DND-41 (cell line): Measurements from ENCODE around the gene TUBB.

Source experiments
- ATAC-seq: fragments of 200-7000 bp; cut with Tn5 transposase; 3 replicates; pipeline ENCODE4 v1.9.1; 2021; ENCODE audit warnings: low read depth; ENCODE audit not compliant: insufficient read depth
- DNase-seq: peaks from one replicate; pipeline ENCODE4 v3.0.0-alpha.2; 2020
- H2AFZ ChIP-seq: 2 replicates; pipeline ENCODE4 v1.6.0; 2012; ENCODE audit warnings: low read depth, low read length
- H3K27ac ChIP-seq: 2 replicates; pipeline ENCODE4 v1.5.1; 2012; ENCODE audit warnings: low read length, inconsistent platforms
- H3K27me3 ChIP-seq: fragments of 200-600 bp; sonication (generic); 2 replicates; pipeline ENCODE4 v1.6.0; 2012; ENCODE audit warnings: low read length, mild to moderate bottlenecking, inconsistent platforms; ENCODE audit not compliant: insufficient read depth, poor library complexity
- H3K36me3 ChIP-seq: 2 replicates; pipeline ENCODE4 v1.5.1; 2012; ENCODE audit warnings: low read length, inconsistent platforms; ENCODE audit not compliant: insufficient read depth
- H3K4me1 ChIP-seq: 2 replicates; pipeline ENCODE4 v1.5.1; 2012; ENCODE audit warnings: mild to moderate bottlenecking, low read length; ENCODE audit not compliant: insufficient read depth
- H3K4me2 ChIP-seq: 2 replicates; pipeline ENCODE4 v1.6.0; 2012; ENCODE audit warnings: mild to moderate bottlenecking, moderate library complexity, low read length, inconsistent platforms; ENCODE audit not compliant: insufficient read depth
- H3K4me3 ChIP-seq, 2 experiments: fragments of 200-600 bp in 1 of 2; shearing (Covaris generic) in 1 of 2; 2 replicates each; pipeline ENCODE4 v1.5.1; 2012 to 2016; ENCODE audit warnings: inconsistent platforms in 2 of 2, low read length in 2 of 2, mild to moderate bottlenecking in 2 of 2, low read depth in 1 of 2, moderate library complexity in 1 of 2
- H3K79me2 ChIP-seq: 2 replicates; pipeline ENCODE4 v1.6.0; 2012; ENCODE audit warnings: low read length, inconsistent platforms; ENCODE audit not compliant: insufficient read depth
- H3K9ac ChIP-seq: 2 replicates; pipeline ENCODE4 v1.6.0; 2012; ENCODE audit warnings: low read depth, mild to moderate bottlenecking, inconsistent platforms, low read length, moderate library complexity
- H3K9me3 ChIP-seq: 2 replicates; pipeline ENCODE4 v1.5.1; 2012; ENCODE audit warnings: low read length, moderate library complexity, mild to moderate bottlenecking, inconsistent platforms; ENCODE audit not compliant: insufficient read depth, severe bottlenecking
- H4K20me1 ChIP-seq: 2 replicates; pipeline ENCODE4 v1.6.0; 2012; ENCODE audit warnings: low read length; ENCODE audit not compliant: insufficient read depth
- EZH2 ChIP-seq: IDR thresholded peaks from 3 replicates; pipeline ENCODE4 v1.6.1; 2012; ENCODE audit warnings: borderline replicate concordance, low read depth, mild to moderate bottlenecking, moderate library complexity, low read length, inconsistent platforms; ENCODE audit not compliant: severe bottlenecking
- TF ChIP-seq, protein P1 (sequence below): IDR thresholded peaks from 2 replicates; pipeline ENCODE4 v1.5.1; 2012; ENCODE audit warnings: borderline replicate concordance, low read length, moderate library complexity, mild to moderate bottlenecking; ENCODE audit not compliant: poor library complexity, severe bottlenecking; ENCODE audit errors: extremely low read depth

The TUBB gene

DNA sequence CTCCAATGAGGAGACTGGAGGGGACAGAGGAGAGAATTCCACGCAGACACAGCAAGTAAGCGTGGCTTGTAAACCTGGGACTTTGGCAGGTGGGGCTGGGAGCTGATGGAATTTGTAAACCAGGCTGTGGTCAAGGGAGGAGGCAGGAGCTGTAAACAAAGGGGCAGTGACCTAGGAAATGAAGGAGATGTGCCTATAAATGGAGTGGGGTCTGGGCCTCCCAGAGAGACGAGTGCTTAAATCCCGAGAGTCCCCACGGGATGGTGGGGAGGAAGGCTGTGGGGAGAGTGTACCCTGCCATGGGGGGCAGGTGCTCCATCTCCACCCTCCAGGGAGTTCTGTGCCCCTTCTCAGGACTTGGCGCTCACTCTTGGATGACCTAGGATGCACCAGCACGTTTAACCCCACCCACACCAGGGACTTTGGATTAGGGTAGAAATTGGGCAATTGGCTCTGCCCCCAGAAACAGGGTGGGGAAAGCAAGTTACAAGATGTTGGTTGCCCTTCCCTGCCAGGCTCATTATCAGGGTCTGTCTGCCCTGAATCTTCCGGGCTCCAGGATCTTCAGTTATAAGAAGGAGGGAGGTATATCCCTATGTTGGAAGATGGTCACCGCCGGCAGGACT, 43.4 kb upstream of the TUBB start:
- Histone ChIP-seq H3K4me1 (peaks cover 46% of the 10 kb centered on the region), H3K27ac (no peak overlapping the region), H3K4me2 (no peak overlapping the region), H3K9me3 (no peaks in the 10 kb centered on the region), H3K9ac (no peak overlapping the region), H3K36me3 (peaks cover 54% of the 10 kb centered on the region), H3K79me2 (peaks cover 46% of the 10 kb centered on the region), H4K20me1 (peaks cover 19% of the 10 kb centered on the region), H2AFZ (no peak overlapping the region), H3K4me3 (no peak overlapping the region), H3K27me3 (no peaks in the 10 kb centered on the region)
- no peak for DNase-seq
- no peak for ATAC-seq
- TF ChIP-seq, protein P1, sequence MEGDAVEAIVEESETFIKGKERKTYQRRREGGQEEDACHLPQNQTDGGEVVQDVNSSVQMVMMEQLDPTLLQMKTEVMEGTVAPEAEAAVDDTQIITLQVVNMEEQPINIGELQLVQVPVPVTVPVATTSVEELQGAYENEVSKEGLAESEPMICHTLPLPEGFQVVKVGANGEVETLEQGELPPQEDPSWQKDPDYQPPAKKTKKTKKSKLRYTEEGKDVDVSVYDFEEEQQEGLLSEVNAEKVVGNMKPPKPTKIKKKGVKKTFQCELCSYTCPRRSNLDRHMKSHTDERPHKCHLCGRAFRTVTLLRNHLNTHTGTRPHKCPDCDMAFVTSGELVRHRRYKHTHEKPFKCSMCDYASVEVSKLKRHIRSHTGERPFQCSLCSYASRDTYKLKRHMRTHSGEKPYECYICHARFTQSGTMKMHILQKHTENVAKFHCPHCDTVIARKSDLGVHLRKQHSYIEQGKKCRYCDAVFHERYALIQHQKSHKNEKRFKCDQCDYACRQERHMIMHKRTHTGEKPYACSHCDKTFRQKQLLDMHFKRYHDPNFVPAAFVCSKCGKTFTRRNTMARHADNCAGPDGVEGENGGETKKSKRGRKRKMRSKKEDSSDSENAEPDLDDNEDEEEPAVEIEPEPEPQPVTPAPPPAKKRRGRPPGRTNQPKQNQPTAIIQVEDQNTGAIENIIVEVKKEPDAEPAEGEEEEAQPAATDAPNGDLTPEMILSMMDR, result no peak
- TF ChIP-seq EZH2, result no peak

DNA sequence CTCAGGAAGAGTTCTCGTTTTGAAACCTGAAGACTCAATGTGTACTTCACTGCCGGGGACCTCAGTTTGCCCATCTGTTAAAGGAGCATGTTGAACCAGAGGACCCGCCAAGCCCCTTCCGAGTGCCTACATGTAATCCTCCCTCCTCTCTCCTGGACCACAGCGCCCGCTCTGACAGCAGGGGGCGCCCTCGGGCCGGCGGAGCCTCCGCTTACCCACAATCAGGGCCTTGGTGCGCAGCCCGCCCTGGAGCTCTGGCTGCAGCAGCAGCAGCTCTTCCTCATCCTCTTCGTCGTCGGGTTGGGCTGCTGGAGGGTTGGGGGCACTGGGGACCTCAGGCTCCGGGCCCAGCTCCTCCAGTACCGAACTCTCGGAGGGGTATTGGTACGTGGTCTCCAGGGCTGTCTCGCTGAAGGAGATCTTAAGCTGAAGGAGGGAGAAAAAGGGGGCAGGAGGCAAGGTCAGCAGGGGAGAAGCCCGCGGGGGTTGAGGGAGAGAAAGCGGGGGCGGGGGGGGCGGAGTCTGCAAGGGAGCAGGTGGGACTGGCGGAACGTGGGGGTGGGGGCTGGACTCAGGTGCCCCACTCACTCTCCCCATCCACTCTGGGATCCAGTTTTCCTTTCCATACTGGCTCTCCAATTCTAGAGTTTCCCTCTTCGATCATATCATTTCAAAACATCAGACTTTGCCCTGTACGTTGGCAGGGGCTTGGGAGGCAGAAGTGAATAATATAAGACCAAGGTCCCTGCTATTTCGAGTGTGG, 41.0 kb upstream of the TUBB start:
- Histone ChIP-seq H3K9me3 (no peaks in the 10 kb centered on the region), H3K79me2 (peaks cover 60% of the 10 kb centered on the region), H3K9ac (peak overlapping the region; percentile 88), H4K20me1 (peaks cover 35% of the 10 kb centered on the region), H3K4me3 (peak overlapping the region in 1 of 2 experiments; percentile 49; a peak in 2 of 4 replicates), H2AFZ (no peak overlapping the region), H3K27me3 (no peaks in the 10 kb centered on the region), H3K4me2 (peak overlapping the region; percentile 95), H3K27ac (peak overlapping the region; percentile 70), H3K36me3 (peaks cover 68% of the 10 kb centered on the region), H3K4me1 (peaks cover 50% of the 10 kb centered on the region)
- DNase-seq (peak; percentile 92), ATAC-seq (peak; percentile 68)
- TF ChIP-seq, protein P1, result peak; percentile 99
- no peak for TF ChIP-seq EZH2

DNA sequence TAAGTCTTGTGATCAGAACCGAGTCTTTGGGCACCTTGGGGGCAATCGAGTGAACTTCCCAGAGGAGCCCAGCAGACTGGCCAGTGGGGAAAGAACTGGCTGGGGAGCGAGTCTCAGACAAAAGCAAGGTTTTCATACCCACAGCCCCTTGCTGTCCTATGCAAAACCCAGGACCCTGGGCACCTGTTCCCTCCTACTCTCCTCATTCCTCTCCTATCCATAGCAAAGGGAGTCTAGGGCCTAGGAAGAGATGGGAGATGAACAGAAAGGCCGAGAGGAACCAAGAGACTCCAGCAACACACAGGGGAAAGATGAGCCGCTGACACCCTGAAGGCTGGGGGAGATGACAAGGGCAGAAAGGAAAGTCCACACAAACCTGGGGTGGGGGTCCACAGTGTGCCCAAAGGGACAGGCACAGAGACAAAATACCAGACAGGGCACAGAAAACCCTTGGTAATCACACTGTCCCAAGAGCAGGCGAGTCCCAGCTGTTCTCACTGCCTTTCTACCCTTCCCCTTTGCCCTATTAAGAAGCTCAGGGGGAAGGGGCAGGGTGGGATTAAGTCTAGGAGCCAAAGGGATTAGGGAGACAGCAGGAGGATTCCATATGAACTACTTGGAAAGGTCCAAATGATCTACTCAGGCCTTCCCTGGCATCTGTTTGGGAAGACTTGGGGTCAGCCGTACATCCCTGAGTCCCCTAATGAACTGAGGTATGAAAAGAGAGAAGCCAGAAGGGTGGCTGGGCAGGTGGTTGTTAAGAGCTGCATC, 40.2 kb upstream of the TUBB start:
- ATAC-seq, result no peak
- TF ChIP-seq, protein P1, result no peak
- no peak for TF ChIP-seq EZH2
- peak overlapping the region; percentile 70 for H3K27ac ChIP-seq
- DNase-seq, result no peak
- H3K79me2 ChIP-seq, result peaks cover 68% of the 10 kb centered on the region
- peak overlapping the region; percentile 95 for H3K4me2 ChIP-seq
- peaks cover 53% of the 10 kb centered on the region for H3K4me1 ChIP-seq
- peak overlapping the region; percentile 88 for H3K9ac ChIP-seq
- no peaks in the 10 kb centered on the region for H3K27me3 ChIP-seq
- no peaks in the 10 kb centered on the region for H3K9me3 ChIP-seq
- peaks cover 70% of the 10 kb centered on the region for H3K36me3 ChIP-seq
- H2AFZ ChIP-seq, result no peak overlapping the region
- H3K4me3 ChIP-seq, result peak overlapping the region in 1 of 2 experiments; percentile 49; a peak in 2 of 4 replicates
- peaks cover 36% of the 10 kb centered on the region for H4K20me1 ChIP-seq
